Smooth muscle cell (in vitro differentiated cells): ENCODE results near the gene TNS3. TPM values are rescaled to one million over a fixed set of nuclear protein-coding genes. Genes with fewer than 3 reads are reported as not detected.

Experiments used
- DNase-seq: peaks from one replicate; lab custom pipeline; 2025; ENCODE audit not compliant: unreplicated experiment; lab: John Stamatoyannopoulos, UW
- H2AFZ ChIP-seq: fragments of 200-600 bp; sonication (generic); 2 replicates; pipeline ENCODE4 v1.6.0; 2016; ENCODE audit warnings: antibody characterized with exemption, low read depth, mild to moderate bottlenecking
- H3F3A ChIP-seq: fragments of 200-600 bp; sonication (generic); 2 replicates; pipeline ENCODE4 v1.6.0; 2017; ENCODE audit warnings: antibody characterized with exemption, low read depth
- H3K27ac ChIP-seq: fragments of 200-600 bp; sonication (generic); 2 replicates; pipeline ENCODE4 v1.5.1; 2016; ENCODE audit warnings: low read depth, mild to moderate bottlenecking
- H3K27me3 ChIP-seq: fragments of 200-600 bp; sonication (generic); 2 replicates; pipeline ENCODE4 v1.6.1; 2016; ENCODE audit warnings: low read depth, mild to moderate bottlenecking
- H3K36me3 ChIP-seq: fragments of 200-600 bp; sonication (generic); 2 replicates; pipeline ENCODE4 v1.5.1; 2016; ENCODE audit warnings: low read depth
- H3K4me1 ChIP-seq: fragments of 200-600 bp; sonication (generic); 2 replicates; pipeline ENCODE4 v1.5.1; 2016; ENCODE audit warnings: low read depth
- H3K4me2 ChIP-seq: fragments of 200-600 bp; sonication (generic); 2 replicates; pipeline ENCODE4 v1.6.0; 2016; ENCODE audit warnings: mild to moderate bottlenecking
- H3K4me3 ChIP-seq: fragments of 200-600 bp; sonication (generic); 2 replicates; pipeline ENCODE4 v1.5.1; 2016; ENCODE audit warnings: mild to moderate bottlenecking
- H3K79me2 ChIP-seq: fragments of 200-600 bp; sonication (generic); 2 replicates; pipeline ENCODE4 v1.6.0; 2016; ENCODE audit warnings: low read depth, mild to moderate bottlenecking
- H3K9ac ChIP-seq: fragments of 200-600 bp; sonication (generic); 2 replicates; pipeline ENCODE4 v1.6.0; 2016; ENCODE audit warnings: low read depth
- H3K9me3 ChIP-seq: fragments of 200-600 bp; sonication (generic); replicated peaks from 2 replicates; pipeline ENCODE4 v1.5.1; 2016; ENCODE audit warnings: low read depth
- H4K20me1 ChIP-seq: fragments of 200-600 bp; sonication (generic); 2 replicates; pipeline ENCODE4 v1.6.0; 2016; ENCODE audit warnings: low read depth
- CTCF ChIP-seq: fragments of 200-600 bp; sonication (generic); IDR thresholded peaks from 2 replicates; pipeline ENCODE4 v1.5.1; 2017; ENCODE audit warnings: borderline replicate concordance, mild to moderate bottlenecking, antibody characterized with exemption; ENCODE audit not compliant: insufficient read depth, poor library complexity, severe bottlenecking
- WGBS: methylation state at CpG from one replicate; pipeline ENCODE4 v1.1.7; 2016; ENCODE audit warnings: low lambda C conversion rate; 5-methylcytosine and 5-hydroxymethylcytosine counted together
- polyA plus RNA-seq: library from polyadenylated mRNA; unstranded; fragments of >200 nt; fragmentation: Nextera tagmentation; extraction: Ambion mirVana; gene quantifications from 2 replicates; pipeline ENCODE4 v1.2.1, GENCODE V29; 2016
- total RNA-seq: library from RNA; depleted of rRNA; stranded (reverse); fragments of >200 nt; gene quantifications from 2 replicates; pipeline ENCODE4 v1.2.3, GENCODE V29; 2014

Gene TNS3
- total and polyA plus RNA-seq, 2 experiments from 2014 or later: 32.6 to 50.5 TPM

DNA sequence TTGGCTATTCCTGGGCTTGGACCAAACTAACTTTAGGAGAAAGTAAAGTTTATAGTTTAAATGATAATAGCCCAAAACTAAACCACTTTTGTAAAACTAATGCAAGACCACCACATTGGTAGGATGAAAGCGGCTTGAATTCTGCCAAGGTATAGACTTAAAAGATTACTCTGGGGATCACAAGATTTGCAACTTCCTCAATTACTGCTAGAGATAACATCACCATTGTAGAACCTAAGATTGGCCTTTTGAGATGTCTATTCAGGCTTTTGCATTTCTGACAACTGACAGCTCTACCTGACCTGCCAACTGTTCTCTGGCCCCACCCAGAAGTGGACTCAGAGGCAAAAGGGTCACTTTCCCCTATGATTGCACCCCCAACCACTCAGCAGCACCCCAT is 162.4 kb downstream of the TNS3 start:
- Histone ChIP-seq H3K27ac (no peak overlapping the region), H3K4me3 (no peak overlapping the region), H3K27me3 (no peaks in the 10 kb centered on the region), H4K20me1 (peaks cover 15% of the 10 kb centered on the region), H3F3A (no peaks in the 10 kb centered on the region), H3K4me1 (no peaks in the 10 kb centered on the region), H2AFZ (no peak overlapping the region), H3K9me3 (no peaks in the 10 kb centered on the region), H3K36me3 (no peaks in the 10 kb centered on the region), H3K9ac (no peak overlapping the region), H3K79me2 (no peaks in the 10 kb centered on the region), H3K4me2 (no peak overlapping the region)
- DNase-seq: no peak
- TF ChIP-seq CTCF: no peak
- 54% methylated on average over 1 of the region's 1 CpG for WGBS

DNA sequence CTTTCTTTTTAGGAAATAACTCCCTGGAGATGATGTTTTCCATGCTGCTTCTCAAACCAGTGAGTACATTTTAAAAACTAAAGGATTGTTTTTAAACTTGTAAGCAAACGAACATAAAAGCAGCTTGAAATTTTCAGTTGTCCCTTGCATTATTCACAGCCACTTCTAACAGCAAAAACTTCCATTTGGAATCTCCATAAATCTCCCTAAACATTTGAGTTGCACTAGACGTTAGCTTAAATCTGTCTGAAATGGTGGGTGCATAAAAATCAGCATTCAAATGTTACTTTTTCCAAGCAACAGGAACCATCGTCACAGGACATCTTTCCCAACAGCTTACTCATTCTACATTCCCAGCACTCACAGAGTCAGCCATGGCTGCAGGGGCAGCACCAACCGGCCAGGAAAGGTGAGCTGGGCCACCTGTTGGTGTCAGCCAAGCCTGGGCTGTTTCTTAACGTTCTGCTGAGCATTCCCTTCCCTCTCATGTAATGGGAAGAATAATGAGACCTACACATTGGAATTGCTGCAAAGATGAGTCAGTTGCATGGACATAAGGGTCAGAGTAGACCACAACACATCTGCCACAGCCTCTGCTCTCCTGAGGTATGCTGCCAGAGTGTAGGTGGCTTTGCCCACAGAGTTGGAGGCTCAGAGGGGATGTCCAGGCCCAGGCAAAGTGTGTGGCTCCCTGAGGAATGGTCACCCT is 163.2 kb downstream of the TNS3 start:
- no peak overlapping the region for H2AFZ ChIP-seq
- no peak for TF ChIP-seq CTCF
- peaks cover 15% of the 10 kb centered on the region for H4K20me1 ChIP-seq
- H3K4me3 ChIP-seq: no peak overlapping the region
- H3K4me1 ChIP-seq: no peaks in the 10 kb centered on the region
- no peaks in the 10 kb centered on the region for H3F3A ChIP-seq
- no peaks in the 10 kb centered on the region for H3K9me3 ChIP-seq
- H3K27me3 ChIP-seq: no peaks in the 10 kb centered on the region
- no peak for DNase-seq
- no peak overlapping the region for H3K4me2 ChIP-seq
- peak overlapping the region; percentile 36 for H3K27ac ChIP-seq
- no peaks in the 10 kb centered on the region for H3K79me2 ChIP-seq
- WGBS: 66% methylated on average over 5 of the region's 5 CpGs
- H3K36me3 ChIP-seq: no peaks in the 10 kb centered on the region
- no peak overlapping the region for H3K9ac ChIP-seq

GRCh38 chr7:47416492-47417480 is 165.1 kb downstream of the TNS3 start:
- TF ChIP-seq CTCF: no peak
- H3K27me3 ChIP-seq: no peaks in the 10 kb centered on the region
- no peak overlapping the region for H3K27ac ChIP-seq
- H3K36me3 ChIP-seq: no peaks in the 10 kb centered on the region
- no peak overlapping the region for H3K9ac ChIP-seq
- H2AFZ ChIP-seq: no peak overlapping the region
- H3K9me3 ChIP-seq: no peaks in the 10 kb centered on the region
- peaks cover 15% of the 10 kb centered on the region for H4K20me1 ChIP-seq
- WGBS: 87% methylated on average over 21 of the region's 21 CpGs
- H3K4me3 ChIP-seq: no peak overlapping the region
- no peak for DNase-seq
- no peak overlapping the region for H3K4me2 ChIP-seq
- H3F3A ChIP-seq: no peaks in the 10 kb centered on the region
- H3K79me2 ChIP-seq: no peaks in the 10 kb centered on the region
- no peaks in the 10 kb centered on the region for H3K4me1 ChIP-seq
